ENCODE data around the gene FOXP1. TPM values are rescaled to one million over a fixed set of nuclear protein-coding genes. Genes with fewer than 3 reads are reported as not detected.

Gene FOXP1
- total and polyA plus RNA-seq, 2 experiments from 2014 or later, result 76.8 to 99.8 TPM

GRCh38 chr3:71225951-71226564 is 357.5 kb downstream of the FOXP1 start:
- Histone ChIP-seq H3K9me3 (ENCODE audit: low read depth) (no peaks in the 10 kb centered on the region), H3K27me3 (no peaks in the 10 kb centered on the region), H3K4me1 (ENCODE audit: insufficient read depth) (no peaks in the 10 kb centered on the region), H3K4me2 (peak overlapping the region; percentile 6), H3K27ac (no peak overlapping the region), H3K9me2 (replicated peaks; ENCODE audit: insufficient read depth) (no peaks in the 10 kb centered on the region), H2AFZ (no peak overlapping the region), H4K20me1 (ENCODE audit: insufficient read depth, poor library complexity, severe bottlenecking) (no peaks in the 10 kb centered on the region), H3K4me3 (no peak overlapping the region), H3K36me3 (replicated peaks; ENCODE audit: insufficient read depth, low read depth) (no peaks in the 10 kb centered on the region), H3K79me2 (peaks cover 74% of the 10 kb centered on the region)
- DNase-seq (ENCODE audit: low spot score), result no peak
- TF ChIP-seq, protein P1, sequence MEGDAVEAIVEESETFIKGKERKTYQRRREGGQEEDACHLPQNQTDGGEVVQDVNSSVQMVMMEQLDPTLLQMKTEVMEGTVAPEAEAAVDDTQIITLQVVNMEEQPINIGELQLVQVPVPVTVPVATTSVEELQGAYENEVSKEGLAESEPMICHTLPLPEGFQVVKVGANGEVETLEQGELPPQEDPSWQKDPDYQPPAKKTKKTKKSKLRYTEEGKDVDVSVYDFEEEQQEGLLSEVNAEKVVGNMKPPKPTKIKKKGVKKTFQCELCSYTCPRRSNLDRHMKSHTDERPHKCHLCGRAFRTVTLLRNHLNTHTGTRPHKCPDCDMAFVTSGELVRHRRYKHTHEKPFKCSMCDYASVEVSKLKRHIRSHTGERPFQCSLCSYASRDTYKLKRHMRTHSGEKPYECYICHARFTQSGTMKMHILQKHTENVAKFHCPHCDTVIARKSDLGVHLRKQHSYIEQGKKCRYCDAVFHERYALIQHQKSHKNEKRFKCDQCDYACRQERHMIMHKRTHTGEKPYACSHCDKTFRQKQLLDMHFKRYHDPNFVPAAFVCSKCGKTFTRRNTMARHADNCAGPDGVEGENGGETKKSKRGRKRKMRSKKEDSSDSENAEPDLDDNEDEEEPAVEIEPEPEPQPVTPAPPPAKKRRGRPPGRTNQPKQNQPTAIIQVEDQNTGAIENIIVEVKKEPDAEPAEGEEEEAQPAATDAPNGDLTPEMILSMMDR (IDR thresholded peaks at IDR 0.05; ENCODE audit: poor library complexity), result no peak
- TF ChIP-seq EZH2 (IDR thresholded peaks at IDR 0.05; ENCODE audit: borderline replicate concordance) (no peak), EZH2phosphoT487 (IDR thresholded peaks at IDR 0.05; ENCODE audit: low read depth, severe bottlenecking, unreplicated experiment) (no peak)
- 84% methylated on average over 4 of the region's 4 CpGs for WGBS (ENCODE audit: low lambda C conversion rate, missing lambda C conversion rate)

GRCh38 chr3:71225002-71225684 is 358.4 kb downstream of the FOXP1 start:
- H2AFZ ChIP-seq, result no peak overlapping the region

DNA sequence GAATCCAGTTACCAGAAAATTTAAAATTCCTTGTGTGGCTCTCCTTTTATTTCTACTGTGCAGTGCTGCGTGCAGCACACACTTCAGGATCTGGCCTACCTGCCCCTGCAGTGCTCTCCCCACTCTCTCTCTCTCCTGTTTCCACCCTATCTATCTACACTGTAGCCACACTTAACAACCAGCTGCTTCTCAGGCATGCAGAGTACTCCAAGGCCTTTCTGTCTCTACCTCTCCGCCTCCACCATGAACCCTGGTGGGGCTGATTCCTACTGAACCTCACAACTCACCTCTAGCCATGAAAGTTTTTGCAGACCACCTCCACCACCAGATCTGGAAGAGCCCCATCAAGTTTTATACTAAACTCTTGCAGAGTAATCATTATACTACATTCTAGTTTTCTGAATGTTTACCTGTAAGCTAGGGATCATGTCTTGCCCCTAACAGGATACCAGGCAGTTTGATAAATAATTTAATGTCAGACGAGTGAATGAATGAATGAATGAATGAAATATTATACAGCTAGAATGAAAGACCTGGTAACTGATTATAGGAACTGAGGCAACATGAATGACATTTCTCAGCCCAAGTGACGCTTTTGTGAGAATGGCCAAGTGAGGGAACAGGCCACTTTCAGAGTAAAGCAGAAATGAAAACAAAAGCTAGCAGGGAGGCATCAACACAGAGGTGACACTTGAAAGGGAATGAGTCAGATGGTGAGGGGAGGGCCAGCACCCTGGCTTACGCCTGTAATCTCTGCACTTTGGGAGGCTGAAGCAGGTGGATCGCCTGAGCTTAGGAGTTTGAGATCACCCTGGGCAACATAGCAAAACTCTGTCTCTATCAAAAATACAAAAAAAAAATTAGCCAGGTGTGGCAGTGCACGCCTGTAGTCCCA is 363.5 kb downstream of the FOXP1 start:
- no peak overlapping the region for H3K27ac ChIP-seq
- no peak overlapping the region for H3K4me3 ChIP-seq
- no peaks in the 10 kb centered on the region for H3K27me3 ChIP-seq
- TF ChIP-seq EZH2phosphoT487 (IDR thresholded peaks at IDR 0.05; ENCODE audit: low read depth, severe bottlenecking, unreplicated experiment) (no peak), EZH2 (IDR thresholded peaks at IDR 0.05; ENCODE audit: borderline replicate concordance) (no peak)
- TF ChIP-seq, protein P1 (IDR thresholded peaks at IDR 0.05; ENCODE audit: poor library complexity), result no peak
- H3K4me2 ChIP-seq, result no peak overlapping the region
- 93% methylated on average over 7 of the region's 7 CpGs for WGBS (ENCODE audit: low lambda C conversion rate, missing lambda C conversion rate)
- H3K9me3 ChIP-seq (ENCODE audit: low read depth), result no peaks in the 10 kb centered on the region
- no peaks in the 10 kb centered on the region for H3K4me1 ChIP-seq (ENCODE audit: insufficient read depth)
- no peaks in the 10 kb centered on the region for H4K20me1 ChIP-seq (ENCODE audit: insufficient read depth, poor library complexity, severe bottlenecking)
- no peak for DNase-seq (ENCODE audit: low spot score)
- no peaks in the 10 kb centered on the region for H3K36me3 ChIP-seq (replicated peaks; ENCODE audit: insufficient read depth, low read depth)
- peaks cover 77% of the 10 kb centered on the region for H3K79me2 ChIP-seq
- no peaks in the 10 kb centered on the region for H3K9me2 ChIP-seq (replicated peaks; ENCODE audit: insufficient read depth)
- no peak overlapping the region for H2AFZ ChIP-seq

More at GRCh38 chr3:71225002-71225684, 358.4 kb downstream of the FOXP1 start:
- H3K27ac ChIP-seq, result peak overlapping the region; percentile 0
- no peaks in the 10 kb centered on the region for H3K9me3 ChIP-seq (ENCODE audit: low read depth)
- no peaks in the 10 kb centered on the region for H3K4me1 ChIP-seq (ENCODE audit: insufficient read depth)
- H3K9me2 ChIP-seq (replicated peaks; ENCODE audit: insufficient read depth), result no peaks in the 10 kb centered on the region
- no peaks in the 10 kb centered on the region for H4K20me1 ChIP-seq (ENCODE audit: insufficient read depth, poor library complexity, severe bottlenecking)
- H3K4me3 ChIP-seq, result no peak overlapping the region
- DNase-seq (ENCODE audit: low spot score), result no peak
- H3K4me2 ChIP-seq, result peak overlapping the region; percentile 6
- TF ChIP-seq, protein P1 (IDR thresholded peaks at IDR 0.05; ENCODE audit: poor library complexity), result no peak
- TF ChIP-seq EZH2 (IDR thresholded peaks at IDR 0.05; ENCODE audit: borderline replicate concordance) (no peak), EZH2phosphoT487 (IDR thresholded peaks at IDR 0.05; ENCODE audit: low read depth, severe bottlenecking, unreplicated experiment) (no peak)
- WGBS (ENCODE audit: low lambda C conversion rate, missing lambda C conversion rate), result 61% methylated on average over 7 of the region's 7 CpGs
- H3K27me3 ChIP-seq, result no peaks in the 10 kb centered on the region
- peaks cover 69% of the 10 kb centered on the region for H3K79me2 ChIP-seq
- H3K36me3 ChIP-seq (replicated peaks; ENCODE audit: insufficient read depth, low read depth), result no peaks in the 10 kb centered on the region
